ENCODE data around the gene GPR62.

The GPR62 gene

GRCh38 chr3:51950899-51951298, 4.3 kb upstream of the GPR62 start:
- no peak for TF ChIP-seq CTCF (IDR thresholded peaks at IDR 0.05)
- no peak overlapping the region for H3K27ac ChIP-seq
- no peaks in the 10 kb centered on the region for H3K9me3 ChIP-seq
- H3K4me1 ChIP-seq (ENCODE audit: control insufficient read depth in 1 of 2, insufficient read depth in 1 of 2, low read depth in 1 of 2, low read length in 1 of 2): peaks cover 5 to 22% of the 10 kb centered on the region in 2 experiments
- H3K36me3 ChIP-seq: no peaks in the 10 kb centered on the region
- no peak overlapping the region for H3K4me3 ChIP-seq (ENCODE audit: low read depth in 1 of 2, low read length in 1 of 2)
- H3K27me3 ChIP-seq: peaks cover 22% of the 10 kb centered on the region

GRCh38 chr3:51953445-51953844, 1.7 kb upstream of the GPR62 start:
- TF ChIP-seq CTCF (IDR thresholded peaks at IDR 0.05): no peak
- no peaks in the 10 kb centered on the region for H3K36me3 ChIP-seq
- peaks cover 13 to 31% of the 10 kb centered on the region in 2 experiments for H3K4me1 ChIP-seq (ENCODE audit: control insufficient read depth in 1 of 2, insufficient read depth in 1 of 2, low read depth in 1 of 2, low read length in 1 of 2)
- peaks cover 47% of the 10 kb centered on the region for H3K27me3 ChIP-seq
- no peaks in the 10 kb centered on the region for H3K9me3 ChIP-seq
- no peak overlapping the region for H3K27ac ChIP-seq
- H3K4me3 ChIP-seq (ENCODE audit: low read depth in 1 of 2, low read length in 1 of 2): no peak overlapping the region

GRCh38 chr3:51954105-51954504, 1.1 kb upstream of the GPR62 start:
- Histone ChIP-seq H3K4me1 (ENCODE audit: control insufficient read depth in 1 of 2, insufficient read depth in 1 of 2, low read depth in 1 of 2, low read length in 1 of 2) (peaks cover 13 to 31% of the 10 kb centered on the region in 2 experiments), H3K27ac (no peak overlapping the region), H3K4me3 (ENCODE audit: low read depth in 1 of 2, low read length in 1 of 2) (no peak overlapping the region), H3K36me3 (no peaks in the 10 kb centered on the region), H3K27me3 (peaks cover 53% of the 10 kb centered on the region), H3K9me3 (no peaks in the 10 kb centered on the region)
- TF ChIP-seq CTCF (IDR thresholded peaks at IDR 0.05): no peak

GRCh38 chr3:51954713-51955112, 468 bp upstream of the GPR62 start:
- Histone ChIP-seq H3K27ac (no peak overlapping the region), H3K27me3 (peaks cover 59% of the 10 kb centered on the region), H3K4me3 (ENCODE audit: low read depth in 1 of 2, low read length in 1 of 2) (no peak overlapping the region), H3K9me3 (no peaks in the 10 kb centered on the region), H3K36me3 (no peaks in the 10 kb centered on the region), H3K4me1 (ENCODE audit: control insufficient read depth in 1 of 2, insufficient read depth in 1 of 2, low read depth in 1 of 2, low read length in 1 of 2) (peaks cover 13 to 31% of the 10 kb centered on the region in 2 experiments)
- no peak for TF ChIP-seq CTCF (IDR thresholded peaks at IDR 0.05)

GRCh38 chr3:51955893-51956770, 951 bp downstream of the GPR62 start:
- TF ChIP-seq CTCF (IDR thresholded peaks at IDR 0.05): no peak
- peaks cover 74% of the 10 kb centered on the region for H3K27me3 ChIP-seq
- peak overlapping the region in 1 of 2 experiments; percentile 28 for H3K4me3 ChIP-seq (ENCODE audit: low read depth in 1 of 2, low read length in 1 of 2)
- no peak overlapping the region for H3K27ac ChIP-seq
- H3K36me3 ChIP-seq: no peaks in the 10 kb centered on the region
- peaks cover 13 to 31% of the 10 kb centered on the region in 2 experiments for H3K4me1 ChIP-seq (ENCODE audit: control insufficient read depth in 1 of 2, insufficient read depth in 1 of 2, low read depth in 1 of 2, low read length in 1 of 2)
- H3K9me3 ChIP-seq: no peaks in the 10 kb centered on the region

Data from neutrophil (primary cell).